GM18519 (cell line): ENCODE measurements around the gene SRP72.
A peak's percentile ranks its signal among the peaks of the same experiment; 100 is the strongest.
"Not testable (repeated sequence)": the region's sequence is repeated elsewhere in the genome, so short reads cannot be mapped to it uniquely, and the experiment has no call there.

Experiments used
- ATAC-seq: cut with Tn5 transposase; IDR thresholded peaks from one replicate; pipeline ENCODE4 v1.9.1; 2021; ENCODE audit warnings: mild to moderate bottlenecking, moderate library complexity; ENCODE audit not compliant: unreplicated experiment, low FRiP score

The SRP72 gene

GRCh38 chr4:56465599-56466295 is 1.7 kb upstream of the SRP72 start:
- no peak for ATAC-seq

GRCh38 chr4:56466296-56466761 is 1.1 kb upstream of the SRP72 start:
- ATAC-seq, result not testable (repeated sequence)

DNA sequence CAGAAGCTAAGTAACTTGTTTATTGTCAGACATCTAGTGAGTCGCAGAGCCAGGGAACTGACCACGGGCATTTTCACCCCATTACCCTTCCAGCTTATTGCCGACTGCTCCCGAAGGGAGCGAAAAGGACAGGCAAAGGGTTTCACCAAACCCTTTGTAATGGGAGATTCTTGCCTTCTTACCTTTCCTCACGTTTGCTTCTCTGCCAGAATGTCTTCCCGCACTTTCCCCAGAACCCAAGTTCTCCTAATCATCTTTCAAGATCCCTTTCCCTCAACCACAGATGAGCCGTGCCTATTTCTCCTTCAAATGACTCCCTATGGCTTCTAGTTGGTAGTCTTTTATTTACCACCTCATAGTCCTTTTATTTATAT is 520 bp upstream of the SRP72 start:
- ATAC-seq, result no peak

DNA sequence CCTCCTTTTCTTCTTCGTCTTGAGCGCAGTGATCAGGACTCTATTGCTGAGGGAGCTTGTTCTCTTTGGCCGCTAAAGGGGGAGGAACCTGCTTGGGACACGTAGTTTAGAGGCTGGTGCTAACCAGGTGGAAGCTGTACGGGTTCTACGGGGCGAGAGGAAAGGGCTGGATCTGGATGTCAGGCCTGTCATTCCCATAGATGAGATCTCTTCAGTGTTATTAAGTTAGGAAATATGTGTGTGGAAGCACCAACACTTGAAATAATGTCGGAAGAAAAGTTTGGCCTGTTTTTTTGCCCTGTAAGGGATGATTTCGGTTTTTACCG is 643 bp downstream of the SRP72 start:
- peak; percentile 29 for ATAC-seq

DNA sequence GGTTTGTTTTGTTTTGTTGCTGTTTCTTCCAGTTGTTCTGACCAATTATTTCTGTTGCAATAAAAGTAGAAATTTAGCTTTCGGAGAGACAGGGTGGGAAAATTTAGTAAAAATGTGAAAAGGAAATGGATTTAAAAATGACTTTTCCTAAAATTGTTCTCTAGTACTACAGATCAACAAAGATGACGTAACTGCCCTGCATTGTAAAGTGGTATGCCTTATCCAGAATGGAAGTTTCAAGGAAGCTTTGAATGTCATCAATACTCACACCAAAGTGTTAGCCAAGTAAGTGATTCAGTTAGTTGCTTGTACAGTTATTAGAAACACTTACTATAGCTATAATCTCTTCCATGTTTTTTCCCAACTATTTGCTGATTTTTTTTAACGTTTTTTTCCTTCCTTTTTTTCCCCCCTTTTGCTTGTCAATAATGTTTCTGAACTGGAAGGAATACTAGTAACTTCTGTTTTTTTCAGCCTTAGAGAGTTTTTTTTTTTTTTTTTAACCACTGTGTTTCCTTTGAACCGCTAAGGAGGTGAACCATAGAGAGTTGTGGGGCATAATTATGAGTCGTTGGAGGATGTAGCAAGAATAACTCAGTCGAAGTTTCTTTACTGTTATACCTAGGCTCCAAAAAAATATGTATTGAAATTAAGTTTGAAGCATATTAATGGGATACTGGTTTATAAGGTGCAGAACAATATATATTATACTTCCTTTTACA is 2.2 kb downstream of the SRP72 start:
- ATAC-seq, result no peak

DNA sequence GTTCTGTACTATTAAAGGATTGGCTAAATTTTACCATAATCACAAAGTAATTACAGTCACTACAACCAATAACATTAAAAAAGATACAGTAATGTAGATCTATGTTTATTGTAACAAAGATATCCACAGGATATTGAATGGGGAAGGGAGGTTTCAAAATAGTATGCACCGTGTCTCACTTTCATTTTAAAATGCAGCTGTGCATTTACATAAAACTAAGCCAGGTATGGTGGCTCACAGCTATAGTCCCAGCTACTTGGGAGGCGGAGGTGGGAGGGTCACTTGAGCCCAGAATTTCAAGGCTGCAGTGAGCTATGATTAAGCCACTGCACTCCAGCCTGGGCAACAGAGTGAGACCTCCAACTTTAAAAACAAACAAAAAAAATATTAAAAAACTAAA is 8.5 kb downstream of the SRP72 start:
- ATAC-seq, result peak; percentile 46

- no peak for ATAC-seq
Measured at GRCh38 chr4:56477192-56477702, 9.8 kb downstream of the SRP72 start.

DNA sequence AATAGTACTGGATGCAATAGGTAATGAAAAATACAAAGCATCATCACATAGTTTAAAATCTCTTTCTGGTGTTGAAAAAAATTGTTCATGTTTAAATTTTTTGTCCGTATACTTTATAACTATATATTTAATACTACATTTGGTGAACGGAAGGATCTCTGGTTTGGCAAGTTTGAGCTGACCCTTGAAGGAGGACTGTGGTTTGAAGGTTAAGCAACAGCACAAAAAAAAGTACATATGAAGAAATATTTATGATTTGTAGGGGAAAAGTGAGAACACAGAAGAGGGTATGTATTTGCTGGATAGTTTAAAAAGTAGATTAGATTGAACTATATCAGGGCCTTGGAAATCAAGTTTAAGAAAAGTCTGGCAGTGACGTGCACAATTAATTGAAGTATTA is 13.3 kb downstream of the SRP72 start:
- no peak for ATAC-seq

DNA sequence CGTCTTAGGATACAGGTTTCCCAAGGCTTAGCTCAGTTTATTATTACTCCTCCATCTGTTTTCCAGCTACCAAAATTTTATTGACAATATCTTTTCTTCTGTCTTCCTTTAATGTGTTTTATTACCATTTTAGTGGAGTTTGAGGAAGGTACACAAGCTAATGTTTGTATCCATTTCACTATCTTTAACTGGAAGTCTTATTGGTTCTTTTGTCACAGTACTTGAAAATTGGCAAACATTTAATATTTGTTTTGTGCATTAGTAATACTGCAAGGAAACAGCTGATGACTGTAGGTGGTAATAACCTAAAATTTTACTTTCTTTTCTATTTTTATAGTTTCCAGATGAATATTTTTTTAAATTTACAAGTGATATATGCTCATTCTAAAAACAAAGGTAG is 28.8 kb downstream of the SRP72 start:
- no peak for ATAC-seq

DNA sequence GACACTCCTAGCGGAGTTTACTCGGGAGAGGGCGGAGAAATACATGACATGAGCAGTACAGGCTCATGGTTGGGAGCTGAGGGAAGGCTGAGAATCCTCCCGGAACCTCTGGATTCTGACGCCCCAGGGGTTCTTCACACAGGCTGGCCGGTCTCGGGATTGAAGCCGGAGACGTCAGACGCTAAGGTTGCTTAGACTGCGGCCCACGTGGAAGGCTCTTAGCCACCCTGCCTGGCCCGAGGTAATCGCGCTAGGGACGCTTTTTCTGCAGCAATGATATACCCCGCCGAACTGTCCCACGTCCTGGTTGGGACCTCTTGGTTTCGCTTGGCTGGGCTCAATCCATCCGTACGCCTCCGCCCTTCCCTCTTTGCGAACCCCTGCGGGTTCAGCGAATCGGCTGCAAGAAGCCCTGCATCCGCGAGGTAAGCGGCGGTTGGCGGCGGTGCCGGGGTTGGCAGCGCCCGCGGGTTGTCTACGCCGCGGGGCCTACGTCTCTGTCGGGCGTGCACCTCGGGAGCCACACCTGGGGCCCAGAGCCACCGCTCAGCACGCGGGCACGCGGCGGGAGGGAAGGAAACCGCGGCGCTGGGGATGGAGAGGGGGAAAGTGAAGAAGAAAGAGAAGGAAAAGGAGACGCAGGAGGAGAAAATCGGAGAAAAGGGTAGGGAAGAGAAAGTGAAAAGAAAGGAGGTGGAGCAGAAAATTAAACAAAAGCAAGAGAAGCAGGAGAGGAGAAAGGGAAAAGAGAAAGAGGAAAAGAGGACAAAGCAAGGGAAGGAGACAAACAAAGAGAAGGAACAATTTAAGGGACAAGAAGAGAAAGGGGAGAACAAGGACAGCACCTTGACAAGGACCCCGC is 38.1 kb downstream of the SRP72 start, which contains the start of gene ARL9:
ARL9 (plus strand) TSS at position 523 of the 862 bp plus-strand sequence; CDS start at position 595, 72 bp downstream.
- ATAC-seq, result peak; percentile 73

GRCh38 chr4:56511098-56511497 is 43.7 kb downstream of the SRP72 start:
- ATAC-seq, result no peak

DNA sequence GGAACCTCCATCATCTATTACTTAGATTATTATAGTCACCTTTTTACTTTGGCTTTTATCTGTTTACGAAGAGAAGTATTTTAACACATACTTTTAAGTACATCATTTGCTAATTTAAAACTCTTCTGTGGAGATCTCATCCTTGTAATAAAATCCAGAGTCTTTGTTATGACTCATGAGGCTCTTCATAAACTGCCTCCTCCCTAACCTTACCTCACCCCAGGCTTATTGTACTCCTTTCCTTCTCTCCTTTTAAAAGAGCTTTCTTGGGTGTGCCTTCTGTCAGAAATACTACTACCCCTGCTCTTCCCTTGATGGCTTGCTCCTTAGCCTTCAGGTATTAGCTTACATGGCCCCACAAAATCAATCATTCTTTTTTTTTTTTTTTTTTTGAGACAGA is 44.7 kb downstream of the SRP72 start:
- ATAC-seq, result no peak

DNA sequence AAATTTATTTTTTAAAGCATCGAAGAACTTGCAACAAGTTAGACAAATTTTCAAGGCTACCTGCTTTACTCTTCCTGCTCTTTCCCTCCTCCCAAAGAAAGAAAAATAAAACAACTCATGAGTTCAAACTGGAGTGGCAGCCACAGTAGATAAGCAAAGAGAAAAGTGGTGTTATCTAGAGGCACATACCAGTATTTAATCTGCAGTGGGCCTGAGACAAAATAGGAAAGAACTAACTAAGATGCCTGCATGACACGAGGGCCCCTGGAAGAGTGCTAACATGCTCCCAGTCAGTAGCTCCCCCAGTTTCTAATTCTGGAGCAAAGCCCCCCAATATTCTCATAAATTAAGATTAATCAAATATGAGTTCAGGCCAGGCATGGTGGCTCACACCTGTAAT is 46.1 kb downstream of the SRP72 start:
- ATAC-seq, result no peak

DNA sequence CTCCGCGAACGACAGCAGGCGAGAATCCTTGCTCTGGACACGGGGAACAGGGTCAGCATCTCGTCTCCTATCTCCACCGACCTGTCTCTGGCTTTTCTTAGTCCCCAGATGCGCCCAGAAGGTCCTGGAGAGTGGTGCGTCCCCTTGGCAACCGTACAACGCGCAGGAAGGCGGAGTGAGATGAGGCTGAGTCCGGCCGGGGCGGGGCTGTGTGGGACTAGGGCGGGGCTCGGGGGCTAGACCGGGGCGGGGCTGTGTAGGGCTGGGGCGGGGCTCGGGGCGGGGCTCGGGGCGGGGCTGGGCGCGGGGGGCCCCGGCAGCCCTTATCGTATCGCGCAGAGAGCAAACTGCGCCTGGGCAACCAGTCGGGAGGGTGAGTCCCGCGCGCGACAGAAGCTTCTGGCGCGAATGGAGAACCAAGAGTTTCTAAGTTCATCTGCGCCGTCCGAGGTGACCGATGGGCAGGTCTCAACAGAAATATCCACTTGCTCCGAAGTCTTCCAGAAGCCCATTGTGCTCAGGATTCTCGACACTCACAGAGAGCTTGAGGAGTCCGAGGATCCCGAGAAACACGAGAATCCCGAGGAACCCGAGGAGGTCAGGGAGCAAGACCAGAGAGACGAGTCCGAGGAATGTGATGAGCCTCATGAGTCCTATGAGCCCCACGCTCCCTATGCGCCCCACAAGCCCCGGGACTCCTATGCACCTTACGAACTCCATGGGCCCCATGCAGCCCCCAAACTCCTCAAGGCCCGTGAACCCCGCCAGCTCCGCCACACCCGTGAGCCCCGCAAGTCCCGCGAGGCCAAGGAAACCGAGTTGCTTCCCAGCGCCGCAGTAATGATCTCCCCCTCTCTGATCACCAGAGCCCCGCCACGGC is 63.1 kb downstream of the SRP72 start:
- peak; percentile 93 for ATAC-seq

GRCh38 chr4:56531149-56531770 is 63.8 kb downstream of the SRP72 start:
- no peak for ATAC-seq

GRCh38 chr4:56531823-56532222 is 64.4 kb downstream of the SRP72 start:
- no peak for ATAC-seq

DNA sequence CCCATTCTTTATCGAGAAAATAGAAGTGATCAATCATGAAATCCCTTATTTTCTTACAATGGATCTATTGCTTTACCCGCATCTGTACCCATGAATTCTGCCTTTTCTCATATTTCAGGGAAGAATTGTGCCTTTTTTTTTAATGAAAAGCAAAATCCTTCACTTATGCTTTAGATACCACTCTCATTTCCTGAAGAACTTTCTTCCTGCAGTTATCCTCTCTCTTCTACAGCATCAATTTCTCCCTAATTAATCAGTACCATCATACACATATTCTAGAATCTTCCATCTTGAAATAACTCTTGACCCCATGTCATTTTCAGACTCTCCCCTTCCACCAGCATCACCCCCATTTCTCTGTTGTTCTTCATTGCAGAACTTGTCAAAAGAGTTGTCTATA is 64.8 kb downstream of the SRP72 start:
- ATAC-seq, result no peak

- ATAC-seq, result no peak
Measured at GRCh38 chr4:56535915-56536314, 68.5 kb downstream of the SRP72 start.

GRCh38 chr4:56537147-56537546 is 69.7 kb downstream of the SRP72 start:
- no peak for ATAC-seq

GRCh38 chr4:56540826-56541225 is 73.4 kb downstream of the SRP72 start:
- no peak for ATAC-seq
